H1 (cell line): ENCODE measurements around the gene RAB22A. TPM values are rescaled to one million over a fixed set of nuclear protein-coding genes. Genes with fewer than 3 reads are reported as not detected.
A peak's percentile ranks its signal among the peaks of the same experiment; 100 is the strongest.

Experiments used
- ATF3 ChIP-seq: IDR thresholded peaks from 2 replicates; pipeline ENCODE4 v1.6.1; 2011; ENCODE audit warnings: low read depth, mild to moderate bottlenecking, low read length; ENCODE audit not compliant: insufficient read depth
- BCL11A ChIP-seq, 2 experiments: IDR thresholded peaks; one replicate each; pipeline ENCODE4 v1.6.1; 2011; ENCODE audit warnings: low read depth in 2 of 2, low read length in 2 of 2, mild to moderate bottlenecking in 2 of 2
- CHD1 ChIP-seq: IDR thresholded peaks from 2 replicates; pipeline ENCODE4 v1.6.1; 2012; ENCODE audit warnings: low read depth, low read length, improper control_type of control experiment
- CHD7 ChIP-seq: fragments of 300-600 bp; sonication (generic); IDR thresholded peaks from 2 replicates; pipeline ENCODE4 v1.7.1; 2012; ENCODE audit warnings: low read length, moderate library complexity, mild to moderate bottlenecking, inconsistent platforms; ENCODE audit not compliant: insufficient replicate concordance
- CREB1 ChIP-seq: IDR thresholded peaks from 2 replicates; pipeline ENCODE4 v1.6.1; 2012; ENCODE audit warnings: inconsistent platforms
- GTF2F1 ChIP-seq: IDR thresholded peaks from 2 replicates; pipeline ENCODE4 v1.6.1; 2012; ENCODE audit warnings: low read depth, low read length, improper control_type of control experiment, borderline replicate concordance
- POLR2A ChIP-seq, 2 experiments: IDR thresholded peaks; 1 replicate in 1 of 2; 2 replicates in 1 of 2; pipeline ENCODE4 v1.6.1; 2011; ENCODE audit warnings: low read depth in 2 of 2, low read length in 2 of 2, mild to moderate bottlenecking in 2 of 2; ENCODE audit errors: control extremely low read depth in 1 of 2
- RAD21 ChIP-seq, 2 experiments: IDR thresholded peaks in 1 of 2; conservative IDR thresholded peaks in 1 of 2; 2 replicates each; pipeline ENCODE4 v1.6.1; 2011; ENCODE audit warnings: low read depth in 2 of 2, low read length in 2 of 2, improper control_type of control experiment in 1 of 2, inconsistent platforms in 1 of 2, mild to moderate bottlenecking in 1 of 2, moderate library complexity in 1 of 2
- SIN3A ChIP-seq, 2 experiments: IDR thresholded peaks in 1 of 2; conservative IDR thresholded peaks in 1 of 2; 2 replicates each; pipeline ENCODE4 v1.6.1; 2011 to 2012; ENCODE audit warnings: low read length in 2 of 2, improper control_type of control experiment in 1 of 2, low read depth in 1 of 2, mild to moderate bottlenecking in 1 of 2
- SP2 ChIP-seq: IDR thresholded peaks from 2 replicates; pipeline ENCODE4 v1.6.1; 2012; ENCODE audit warnings: mild to moderate bottlenecking, low read length, inconsistent platforms
- polyA plus RNA-seq, 7 experiments: library from polyadenylated mRNA; depleted of rRNA in 3 of 7; stranded (reverse) in 5 of 7; unstranded in 2 of 7; fragments of >200 nt in 5 of 7; fragments of 200-250 nt in 2 of 7; gene quantifications; 1 replicate in 5 of 7; 2 replicates in 1 of 7; 4 replicates in 1 of 7; pipeline versions ENCODE4 v1.2.1 to v1.2.3, GENCODE V29; 2011 to 2013; ENCODE audit warnings: missing spikeins in 2 of 7, mixed read lengths in 2 of 7
- total RNA-seq: library from RNA; stranded (reverse); fragmentation: NEBNext Ultra II Directional; extraction: Animal tissue kit (Norgen Biotek cat#: 25700); gene quantifications from 2 replicates; pipeline ENCODE4 v1.2.1, GENCODE V29; 2021

Gene RAB22A
- total and polyA plus RNA-seq, 2 of the 8 experiments (the other 6 are each of a cell fraction or from before 2014, with no cell fraction given) = 3.1 to 6.6 TPM

DNA sequence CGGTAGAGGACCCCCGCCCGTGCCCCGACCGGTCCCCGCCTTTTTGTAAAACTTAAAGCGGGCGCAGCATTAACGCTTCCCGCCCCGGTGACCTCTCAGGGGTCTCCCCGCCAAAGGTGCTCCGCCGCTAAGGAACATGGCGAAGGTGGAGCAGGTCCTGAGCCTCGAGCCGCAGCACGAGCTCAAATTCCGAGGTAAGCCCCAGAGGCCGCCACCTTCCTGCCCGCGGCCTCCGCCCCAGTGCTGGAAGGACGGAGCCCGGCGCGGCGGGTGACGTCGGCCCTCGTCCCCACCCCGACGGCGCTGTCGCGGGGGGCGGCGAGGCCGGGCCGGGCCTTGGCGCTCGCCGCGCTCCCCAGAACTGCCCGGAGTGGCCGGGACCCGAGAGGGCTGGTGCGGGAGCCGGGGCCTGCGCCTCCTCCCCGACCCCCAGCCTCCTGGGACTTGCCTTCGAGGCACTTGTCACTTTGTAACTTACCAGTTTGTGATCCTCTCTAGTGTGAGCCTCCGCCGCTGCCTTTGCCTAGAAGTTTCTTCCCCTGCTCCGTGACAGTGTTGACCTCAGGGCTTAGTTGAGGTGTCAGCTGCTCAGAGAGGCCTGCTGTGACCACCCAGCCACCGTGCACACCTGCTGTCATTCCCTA is 79.9 kb downstream of the RAB22A start (continued):
- TF ChIP-seq ATF3 (no peak), RAD21 (IDR thresholded peaks at IDR 0.05 in 1 of 2, conservative IDR thresholded peaks at IDR 0.05 in 1 of 2; ENCODE audit: low read depth in 2 of 2, low read length in 2 of 2) (no peak), SP2 (no peak), CREB1 (no peak; the same call in none of the 2 replicates), SIN3A (conservative IDR thresholded peaks at IDR 0.05 in 1 of 2, IDR thresholded peaks at IDR 0.05 in 1 of 2; ENCODE audit: low read depth in 1 of 2, low read length in 2 of 2) (peak in 1 of 2 experiments; percentile 27; a peak in 1 of 4 replicates), CHD7 (no peak), CHD1 (no peak), BCL11A (IDR thresholded peaks at IDR 0.05; ENCODE audit: low read depth in 2 of 2, low read length in 2 of 2) (no peak), POLR2A (IDR thresholded peaks at IDR 0.05; ENCODE audit: control extremely low read depth in 1 of 2, low read depth in 2 of 2, low read length in 2 of 2) (no peak), GTF2F1 (no peak)
